PC-3 (cell line): ENCODE measurements around the gene ABCD3.

Experiments used
- CTCF ChIP-seq: fragments of 300-600 bp; sonication (generic); conservative IDR thresholded peaks from 2 replicates; pipeline ENCODE4 v1.5.1; 2017; ENCODE audit warnings: antibody characterized with exemption, low read depth, mild to moderate bottlenecking, low read length
- EZH2 ChIP-seq: fragments of 300-600 bp; sonication (generic); IDR thresholded peaks from one replicate; pipeline ENCODE4 v1.6.1; 2017; ENCODE audit warnings: antibody characterized with exemption, mild to moderate bottlenecking, low read length; ENCODE audit not compliant: unreplicated experiment

DNA sequence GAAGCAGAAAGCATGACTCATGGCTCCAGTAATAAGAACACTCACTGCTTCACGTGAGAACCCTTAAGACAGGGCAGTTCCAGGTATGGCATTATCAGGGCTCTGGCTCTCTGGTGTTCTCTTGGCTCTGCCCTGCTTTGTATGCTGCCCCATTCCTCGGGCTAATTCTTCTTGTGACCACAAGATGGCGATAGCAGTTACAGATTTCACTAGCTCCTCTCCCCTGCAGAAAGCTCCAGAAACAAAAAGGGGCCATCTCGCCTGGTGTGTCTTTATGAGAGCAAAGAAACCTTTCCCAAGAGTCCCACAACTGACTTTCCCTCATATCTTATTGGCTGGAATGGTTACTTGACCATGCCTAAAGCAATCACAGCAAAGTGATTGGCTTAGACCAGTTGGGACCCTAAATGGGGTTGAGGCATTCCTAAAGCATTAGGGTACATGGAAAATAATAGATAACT, 63.3 kb downstream of the ABCD3 start:
- TF ChIP-seq CTCF (peak; percentile 80), EZH2 (no peak)
